ENCODE data around the gene RNASE1.
"Not testable (repeated sequence)": the region's sequence is repeated elsewhere in the genome, so short reads cannot be mapped to it uniquely, and the experiment has no call there.

The RNASE1 gene

DNA sequence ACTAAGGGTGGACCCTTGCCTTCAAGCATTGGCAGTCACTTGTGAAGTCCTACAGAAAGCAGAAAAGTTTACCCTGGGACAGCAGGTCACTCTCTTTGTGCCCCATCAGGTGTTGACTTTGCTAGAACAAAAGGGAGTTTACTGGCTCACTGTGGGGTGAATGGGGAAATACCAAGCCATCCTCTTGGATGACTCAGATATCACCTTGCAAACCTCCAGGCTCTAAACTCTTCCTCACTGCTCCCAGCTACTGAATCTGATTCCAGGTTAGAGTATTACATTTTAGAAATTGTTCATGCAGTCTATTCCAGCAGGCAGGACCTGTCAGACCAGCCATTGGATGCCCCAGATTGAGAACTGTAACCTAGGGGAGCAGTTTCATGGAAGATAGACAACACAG, 41.7 kb downstream of the RNASE1 start:
- Histone ChIP-seq H4K8ac (ENCODE audit: low read depth, low read length) (no peak overlapping the region), H3K27ac (ENCODE audit: low read depth, low read length) (no peak overlapping the region), H3K4me1 (ENCODE audit: control insufficient read depth in 1 of 2, insufficient read depth in 2 of 2, low read length in 2 of 2) (peaks cover 6% of the 10 kb centered on the region in 2 experiments), H3K79me2 (ENCODE audit: control insufficient read depth, insufficient read depth, low read length, poor library complexity) (no peaks in the 10 kb centered on the region), H3K14ac (ENCODE audit: low read length) (no peak overlapping the region), H3K4me3 (ENCODE audit: low read depth, low read length) (no peak overlapping the region), H2BK12ac (ENCODE audit: low read length) (no peak overlapping the region), H4K91ac (ENCODE audit: low read depth, low read length) (no peak overlapping the region), H4K12ac (ENCODE audit: low read depth, low read length) (no peak overlapping the region), H2BK5ac (ENCODE audit: low read depth, low read length, poor library complexity) (no peak overlapping the region), H3K9me3 (ENCODE audit: insufficient read depth, low read depth, low read length) (peaks cover 3% of the 10 kb centered on the region), H2AFZ (ENCODE audit: insufficient read depth, low read length, poor library complexity) (no peak overlapping the region), H2BK120ac (ENCODE audit: insufficient read depth, low read length, poor library complexity) (no peak overlapping the region), H2AK5ac (ENCODE audit: low read length) (no peak overlapping the region), H3K9ac (ENCODE audit: low read length) (no peak overlapping the region), H3K4me2 (ENCODE audit: low read length) (no peak overlapping the region), H3K79me1 (ENCODE audit: low read length) (no peaks in the 10 kb centered on the region), H3K23ac (ENCODE audit: low read length) (no peak overlapping the region), H3K4ac (ENCODE audit: low read depth, low read length) (no peak overlapping the region), H3K27me3 (ENCODE audit: insufficient read depth, low read length) (no peaks in the 10 kb centered on the region), H3K36me3 (ENCODE audit: control insufficient read depth in 1 of 2, insufficient read depth in 2 of 2, low read length in 2 of 2) (no peaks in the 10 kb centered on the region), H3K18ac (ENCODE audit: low read length) (no peak overlapping the region)
- DNase-seq: no peak

DNA sequence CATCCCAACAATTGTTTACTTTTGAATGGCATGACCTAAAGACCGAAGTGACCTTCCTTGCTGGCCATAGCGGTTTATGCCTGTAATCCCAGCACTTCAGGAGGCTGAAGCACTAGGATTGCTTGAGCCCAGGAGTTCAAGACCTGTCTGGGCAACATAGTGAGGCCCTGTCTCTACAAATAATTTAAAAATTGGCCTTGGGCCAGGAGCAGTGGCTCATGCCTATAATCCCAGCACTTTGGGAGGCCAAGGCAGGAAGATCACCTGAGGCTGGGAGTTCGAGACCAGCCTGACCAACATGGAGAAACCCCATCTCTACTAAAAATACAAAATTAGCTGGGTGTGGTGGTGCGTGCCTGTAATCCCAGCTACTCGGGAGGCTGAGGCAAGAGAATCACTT, 43.2 kb downstream of the RNASE1 start:
- H4K91ac ChIP-seq (ENCODE audit: low read depth, low read length); H2BK12ac ChIP-seq (ENCODE audit: low read length); H3K9me3 ChIP-seq (ENCODE audit: insufficient read depth, low read depth, low read length); H2BK120ac ChIP-seq (ENCODE audit: insufficient read depth, low read length, poor library complexity); H3K79me2 ChIP-seq (ENCODE audit: control insufficient read depth, insufficient read depth, low read length, poor library complexity); H4K12ac ChIP-seq (ENCODE audit: low read depth, low read length); H3K4me3 ChIP-seq (ENCODE audit: low read depth, low read length); H3K36me3 ChIP-seq (ENCODE audit: control insufficient read depth in 1 of 2, insufficient read depth in 2 of 2, low read length in 2 of 2); H3K23ac ChIP-seq (ENCODE audit: low read length); H3K27ac ChIP-seq (ENCODE audit: low read depth, low read length); H3K14ac ChIP-seq (ENCODE audit: low read length); DNase-seq; H3K4me2 ChIP-seq (ENCODE audit: low read length); H3K4ac ChIP-seq (ENCODE audit: low read depth, low read length); H3K18ac ChIP-seq (ENCODE audit: low read length); H2AFZ ChIP-seq (ENCODE audit: insufficient read depth, low read length, poor library complexity); H4K8ac ChIP-seq (ENCODE audit: low read depth, low read length); H3K9ac ChIP-seq (ENCODE audit: low read length); H2AK5ac ChIP-seq (ENCODE audit: low read length); H3K27me3 ChIP-seq (ENCODE audit: insufficient read depth, low read length); H3K4me1 ChIP-seq (ENCODE audit: control insufficient read depth in 1 of 2, insufficient read depth in 2 of 2, low read length in 2 of 2); H2BK5ac ChIP-seq (ENCODE audit: low read depth, low read length, poor library complexity); H3K79me1 ChIP-seq (ENCODE audit: low read length): not testable (repeated sequence)
- WGBS (ENCODE audit: extremely low coverage, insufficient coverage, insufficient read length): no CpG with 5 or more reads among the region's 5 CpGs

DNA sequence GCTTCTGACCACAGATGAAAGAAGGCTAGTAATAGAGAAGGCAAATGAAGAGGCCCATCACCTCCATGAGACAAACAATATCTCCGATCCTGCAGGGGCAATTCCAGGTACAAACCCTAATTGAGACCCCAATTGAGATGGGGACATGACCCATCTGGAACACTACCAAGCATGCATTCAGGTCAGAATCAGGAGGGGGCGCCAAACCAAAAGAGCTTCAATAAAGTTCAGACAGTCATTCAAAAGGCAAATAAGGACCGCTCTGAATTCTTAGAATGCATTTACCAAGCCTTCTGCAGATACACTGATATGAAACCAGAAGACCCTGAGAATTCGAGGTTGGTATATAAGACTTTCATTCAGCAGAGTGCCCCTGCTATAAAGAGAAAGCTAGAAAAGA, 44.7 kb downstream of the RNASE1 start:
- no peak overlapping the region for H2BK12ac ChIP-seq (ENCODE audit: low read length)
- H2AFZ ChIP-seq (ENCODE audit: insufficient read depth, low read length, poor library complexity): no peak overlapping the region
- H3K27ac ChIP-seq (ENCODE audit: low read depth, low read length): no peak overlapping the region
- no peak overlapping the region for H3K9ac ChIP-seq (ENCODE audit: low read length)
- no peaks in the 10 kb centered on the region for H3K36me3 ChIP-seq (ENCODE audit: control insufficient read depth in 1 of 2, insufficient read depth in 2 of 2, low read length in 2 of 2)
- no CpG with 5 or more reads among the region's 4 CpGs for WGBS (ENCODE audit: extremely low coverage, insufficient coverage, insufficient read length)
- no peak overlapping the region for H2AK5ac ChIP-seq (ENCODE audit: low read length)
- no peak overlapping the region for H3K4me3 ChIP-seq (ENCODE audit: low read depth, low read length)
- no peak overlapping the region for H4K12ac ChIP-seq (ENCODE audit: low read depth, low read length)
- H3K79me2 ChIP-seq (ENCODE audit: control insufficient read depth, insufficient read depth, low read length, poor library complexity): no peaks in the 10 kb centered on the region
- no peak overlapping the region for H3K18ac ChIP-seq (ENCODE audit: low read length)
- no peak overlapping the region for H3K4me2 ChIP-seq (ENCODE audit: low read length)
- DNase-seq: no peak
- H3K27me3 ChIP-seq (ENCODE audit: insufficient read depth, low read length): no peaks in the 10 kb centered on the region
- no peak overlapping the region for H3K23ac ChIP-seq (ENCODE audit: low read length)
- H3K79me1 ChIP-seq (ENCODE audit: low read length): no peaks in the 10 kb centered on the region
- no peak overlapping the region for H4K91ac ChIP-seq (ENCODE audit: low read depth, low read length)
- no peak overlapping the region for H3K4ac ChIP-seq (ENCODE audit: low read depth, low read length)
- peaks cover 4 to 6% of the 10 kb centered on the region in 2 experiments for H3K4me1 ChIP-seq (ENCODE audit: control insufficient read depth in 1 of 2, insufficient read depth in 2 of 2, low read length in 2 of 2)
- H2BK5ac ChIP-seq (ENCODE audit: low read depth, low read length, poor library complexity): no peak overlapping the region
- no peak overlapping the region for H2BK120ac ChIP-seq (ENCODE audit: insufficient read depth, low read length, poor library complexity)
- peaks cover 4% of the 10 kb centered on the region for H3K9me3 ChIP-seq (ENCODE audit: insufficient read depth, low read depth, low read length)
- H3K14ac ChIP-seq (ENCODE audit: low read length): no peak overlapping the region
- H4K8ac ChIP-seq (ENCODE audit: low read depth, low read length): no peak overlapping the region

DNA sequence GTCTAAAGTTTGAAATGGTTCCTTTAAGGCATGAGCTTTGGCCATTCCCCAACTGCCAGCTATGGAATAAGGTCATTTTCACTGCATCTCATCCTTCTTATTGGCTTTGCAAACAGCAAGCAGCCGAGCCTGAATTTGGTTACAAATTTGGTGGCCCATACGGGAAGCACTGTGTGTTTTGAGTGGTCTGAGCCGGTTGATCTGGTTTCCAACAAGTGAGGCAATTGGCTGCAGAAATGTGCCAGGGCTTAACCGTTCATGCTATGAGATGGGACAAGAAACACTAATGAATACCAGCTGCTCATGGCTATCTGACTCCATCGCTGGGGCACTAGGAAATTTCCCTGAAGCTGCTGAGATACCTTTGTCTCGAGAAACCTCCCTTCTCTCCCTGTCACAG, 47.6 kb downstream of the RNASE1 start:
- H2AK5ac ChIP-seq (ENCODE audit: low read length): no peak overlapping the region
- H3K4me3 ChIP-seq (ENCODE audit: low read depth, low read length): no peak overlapping the region
- no peak overlapping the region for H3K18ac ChIP-seq (ENCODE audit: low read length)

More for the DNA sequence above, 47.6 kb downstream of the RNASE1 start:
- no peak overlapping the region for H2BK5ac ChIP-seq (ENCODE audit: low read depth, low read length, poor library complexity)
- peaks cover 2% of the 10 kb centered on the region in 2 experiments for H3K36me3 ChIP-seq (ENCODE audit: control insufficient read depth in 1 of 2, insufficient read depth in 2 of 2, low read length in 2 of 2)
- H4K8ac ChIP-seq (ENCODE audit: low read depth, low read length): no peak overlapping the region
- no peaks in the 10 kb centered on the region for H3K79me1 ChIP-seq (ENCODE audit: low read length)
- H3K9me3 ChIP-seq (ENCODE audit: insufficient read depth, low read depth, low read length): peaks cover 11% of the 10 kb centered on the region
- H3K14ac ChIP-seq (ENCODE audit: low read length): no peak overlapping the region
- DNase-seq: no peak
- H3K27me3 ChIP-seq (ENCODE audit: insufficient read depth, low read length): no peaks in the 10 kb centered on the region
- H4K12ac ChIP-seq (ENCODE audit: low read depth, low read length): no peak overlapping the region
- no peaks in the 10 kb centered on the region for H3K79me2 ChIP-seq (ENCODE audit: control insufficient read depth, insufficient read depth, low read length, poor library complexity)
- H3K9ac ChIP-seq (ENCODE audit: low read length): no peak overlapping the region
- H2BK120ac ChIP-seq (ENCODE audit: insufficient read depth, low read length, poor library complexity): no peak overlapping the region
- WGBS (ENCODE audit: extremely low coverage, insufficient coverage, insufficient read length): no CpG with 5 or more reads among the region's 6 CpGs
- no peak overlapping the region for H2AFZ ChIP-seq (ENCODE audit: insufficient read depth, low read length, poor library complexity)
- no peak overlapping the region for H3K4me2 ChIP-seq (ENCODE audit: low read length)
- H4K91ac ChIP-seq (ENCODE audit: low read depth, low read length): no peak overlapping the region
- no peak overlapping the region for H3K23ac ChIP-seq (ENCODE audit: low read length)
- no peak overlapping the region for H2BK12ac ChIP-seq (ENCODE audit: low read length)
- no peak overlapping the region for H3K4ac ChIP-seq (ENCODE audit: low read depth, low read length)
- no peak overlapping the region for H3K27ac ChIP-seq (ENCODE audit: low read depth, low read length)
- peaks cover 0 to 2% of the 10 kb centered on the region in 2 experiments for H3K4me1 ChIP-seq (ENCODE audit: control insufficient read depth in 1 of 2, insufficient read depth in 2 of 2, low read length in 2 of 2)

Data from trophoblast cell (in vitro differentiated cells and primary cell).